ENCODE data around the gene ERG.

DNA sequence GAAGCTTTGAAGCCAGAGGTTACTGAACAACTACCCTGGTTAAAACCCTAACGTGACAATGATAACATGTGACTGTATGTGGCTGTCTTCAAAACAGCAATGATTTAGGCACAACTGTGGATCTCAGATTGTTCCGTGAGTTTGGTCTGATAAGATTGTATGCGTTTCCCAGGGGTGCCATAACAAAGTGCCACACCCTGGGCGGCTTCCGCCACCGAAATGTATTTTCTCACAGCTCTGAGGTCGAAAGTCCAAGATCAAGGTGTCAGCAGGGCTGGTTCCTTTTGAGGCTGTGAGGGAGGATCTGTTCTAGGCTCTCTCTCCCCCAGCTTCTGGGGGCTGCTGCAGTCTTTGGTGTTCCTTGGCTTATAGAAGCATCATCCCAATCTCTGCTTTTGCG lies 29.5 kb upstream of the ERG start:
- TF ChIP-seq, protein P1, sequence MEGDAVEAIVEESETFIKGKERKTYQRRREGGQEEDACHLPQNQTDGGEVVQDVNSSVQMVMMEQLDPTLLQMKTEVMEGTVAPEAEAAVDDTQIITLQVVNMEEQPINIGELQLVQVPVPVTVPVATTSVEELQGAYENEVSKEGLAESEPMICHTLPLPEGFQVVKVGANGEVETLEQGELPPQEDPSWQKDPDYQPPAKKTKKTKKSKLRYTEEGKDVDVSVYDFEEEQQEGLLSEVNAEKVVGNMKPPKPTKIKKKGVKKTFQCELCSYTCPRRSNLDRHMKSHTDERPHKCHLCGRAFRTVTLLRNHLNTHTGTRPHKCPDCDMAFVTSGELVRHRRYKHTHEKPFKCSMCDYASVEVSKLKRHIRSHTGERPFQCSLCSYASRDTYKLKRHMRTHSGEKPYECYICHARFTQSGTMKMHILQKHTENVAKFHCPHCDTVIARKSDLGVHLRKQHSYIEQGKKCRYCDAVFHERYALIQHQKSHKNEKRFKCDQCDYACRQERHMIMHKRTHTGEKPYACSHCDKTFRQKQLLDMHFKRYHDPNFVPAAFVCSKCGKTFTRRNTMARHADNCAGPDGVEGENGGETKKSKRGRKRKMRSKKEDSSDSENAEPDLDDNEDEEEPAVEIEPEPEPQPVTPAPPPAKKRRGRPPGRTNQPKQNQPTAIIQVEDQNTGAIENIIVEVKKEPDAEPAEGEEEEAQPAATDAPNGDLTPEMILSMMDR (IDR thresholded peaks at IDR 0.05) = no peak
- no peak for TF ChIP-seq EZH2phosphoT487 (IDR thresholded peaks at IDR 0.05)
- TF ChIP-seq EZH2 (IDR thresholded peaks at IDR 0.05) = no peak

All from neural progenitor cell (in vitro differentiated cells).